ENCODE results near the gene NOS1AP.

NOS1AP gene

GRCh38 chr1:162388083-162388594 lies 318.6 kb downstream of the NOS1AP start:
- H3K9ac ChIP-seq (ENCODE audit: low read depth, low read length, poor library complexity, severe bottlenecking): no peak overlapping the region
- no peak for TF ChIP-seq EZH2phosphoT487 (IDR thresholded peaks at IDR 0.05; ENCODE audit: borderline replicate concordance)
- no peak for TF ChIP-seq CTCF (conservative IDR thresholded peaks at IDR 0.05; ENCODE audit: low read length)
- H3K36me3 ChIP-seq (ENCODE audit: insufficient read depth, low read length): no peaks in the 10 kb centered on the region
- no peaks in the 10 kb centered on the region for H3K27me3 ChIP-seq (ENCODE audit: insufficient read depth, low read length, poor library complexity, severe bottlenecking)
- no peak overlapping the region for H2AFZ ChIP-seq (ENCODE audit: low read length)
- no peaks in the 10 kb centered on the region for H3K79me2 ChIP-seq (ENCODE audit: insufficient read depth, low read length)
- H3K9me2 ChIP-seq (replicated peaks; ENCODE audit: low read depth, low read length): no peaks in the 10 kb centered on the region
- H3K9me3 ChIP-seq (ENCODE audit: insufficient read depth, low read depth, low read length): no peaks in the 10 kb centered on the region
- H3K4me1 ChIP-seq (ENCODE audit: insufficient read depth, low read length, poor library complexity, severe bottlenecking): no peaks in the 10 kb centered on the region
- no peak overlapping the region for H3K4me2 ChIP-seq (ENCODE audit: low read depth, low read length, poor library complexity, severe bottlenecking)
- H3F3A ChIP-seq (ENCODE audit: low read depth): no peaks in the 10 kb centered on the region
- no peak overlapping the region for H3K4me3 ChIP-seq (ENCODE audit: low read length, poor library complexity, severe bottlenecking)
- no peaks in the 10 kb centered on the region for H4K20me1 ChIP-seq (ENCODE audit: insufficient read depth, low read length, poor library complexity, severe bottlenecking)

GRCh38 chr1:162388615-162389014 lies 319.1 kb downstream of the NOS1AP start:
- Histone ChIP-seq H3K27me3 (ENCODE audit: insufficient read depth, low read length, poor library complexity, severe bottlenecking) (no peaks in the 10 kb centered on the region), H3K4me3 (ENCODE audit: low read length, poor library complexity, severe bottlenecking) (no peak overlapping the region), H3K36me3 (ENCODE audit: insufficient read depth, low read length) (no peaks in the 10 kb centered on the region), H3K9ac (ENCODE audit: low read depth, low read length, poor library complexity, severe bottlenecking) (no peak overlapping the region), H4K20me1 (ENCODE audit: insufficient read depth, low read length, poor library complexity, severe bottlenecking) (no peaks in the 10 kb centered on the region), H2AFZ (ENCODE audit: low read length) (no peak overlapping the region), H3F3A (ENCODE audit: low read depth) (no peaks in the 10 kb centered on the region), H3K4me1 (ENCODE audit: insufficient read depth, low read length, poor library complexity, severe bottlenecking) (no peaks in the 10 kb centered on the region), H3K9me2 (replicated peaks; ENCODE audit: low read depth, low read length) (no peaks in the 10 kb centered on the region), H3K9me3 (ENCODE audit: insufficient read depth, low read depth, low read length) (no peaks in the 10 kb centered on the region), H3K79me2 (ENCODE audit: insufficient read depth, low read length) (no peaks in the 10 kb centered on the region), H3K4me2 (ENCODE audit: low read depth, low read length, poor library complexity, severe bottlenecking) (no peak overlapping the region)
- no peak for TF ChIP-seq CTCF (conservative IDR thresholded peaks at IDR 0.05; ENCODE audit: low read length)
- TF ChIP-seq EZH2phosphoT487 (IDR thresholded peaks at IDR 0.05; ENCODE audit: borderline replicate concordance): no peak

- H3K4me2 ChIP-seq (ENCODE audit: low read depth, low read length, poor library complexity, severe bottlenecking): no peak overlapping the region
- H3K9ac ChIP-seq (ENCODE audit: low read depth, low read length, poor library complexity, severe bottlenecking): no peak overlapping the region
- no peak overlapping the region for H2AFZ ChIP-seq (ENCODE audit: low read length)
Measured at GRCh38 chr1:162389021-162389818, 319.7 kb downstream of the NOS1AP start.

More at GRCh38 chr1:162389021-162389818, 319.7 kb downstream of the NOS1AP start:
- Histone ChIP-seq H3K9me2 (replicated peaks; ENCODE audit: low read depth, low read length) (no peaks in the 10 kb centered on the region), H4K20me1 (ENCODE audit: insufficient read depth, low read length, poor library complexity, severe bottlenecking) (no peaks in the 10 kb centered on the region), H3K27me3 (ENCODE audit: insufficient read depth, low read length, poor library complexity, severe bottlenecking) (no peaks in the 10 kb centered on the region), H3K9me3 (ENCODE audit: insufficient read depth, low read depth, low read length) (no peaks in the 10 kb centered on the region), H3K36me3 (ENCODE audit: insufficient read depth, low read length) (no peaks in the 10 kb centered on the region), H3K79me2 (ENCODE audit: insufficient read depth, low read length) (no peaks in the 10 kb centered on the region), H3K4me3 (ENCODE audit: low read length, poor library complexity, severe bottlenecking) (no peak overlapping the region), H3F3A (ENCODE audit: low read depth) (no peaks in the 10 kb centered on the region), H3K4me1 (ENCODE audit: insufficient read depth, low read length, poor library complexity, severe bottlenecking) (no peaks in the 10 kb centered on the region)
- TF ChIP-seq CTCF (conservative IDR thresholded peaks at IDR 0.05; ENCODE audit: low read length): no peak
